Astrocyte (in vitro differentiated cells and primary cell): ENCODE results near the gene RNF175. TPM values are rescaled to one million over a fixed set of nuclear protein-coding genes. Genes with fewer than 3 reads are reported as not detected.

Experiments
- DNase-seq: peaks from one replicate; pipeline ENCODE4 v3.0.0-alpha.2; 2010; ENCODE audit warnings: low read depth
- FAIRE-seq: peaks from 2 replicates; lab custom pipeline; 2011; peaks lifted over from hg19 to GRCh38; lab: Jason Lieb, UNC
- H2AFZ ChIP-seq: 2 replicates; pipeline ENCODE4 v1.6.0; 2012; ENCODE audit warnings: low read depth, low read length, inconsistent platforms
- H3K27ac ChIP-seq: 2 replicates; pipeline ENCODE4 v1.5.1; 2011; ENCODE audit warnings: low read depth, low read length, inconsistent platforms
- H3K27me3 ChIP-seq: 2 replicates; pipeline ENCODE4 v1.6.0; 2011; ENCODE audit warnings: low read length, inconsistent platforms; ENCODE audit not compliant: insufficient read depth
- H3K36me3 ChIP-seq: 2 replicates; pipeline ENCODE4 v1.5.1; 2011; ENCODE audit warnings: low read length, inconsistent platforms; ENCODE audit not compliant: insufficient read depth
- H3K4me1 ChIP-seq: 2 replicates; pipeline ENCODE4 v1.5.1; 2011; ENCODE audit warnings: low read length, inconsistent platforms; ENCODE audit not compliant: insufficient read depth
- H3K4me2 ChIP-seq: 2 replicates; pipeline ENCODE4 v1.6.0; 2012; ENCODE audit warnings: low read length, inconsistent platforms
- H3K4me3 ChIP-seq: 2 replicates; pipeline ENCODE4 v1.5.1; 2011; ENCODE audit warnings: low read depth, mild to moderate bottlenecking, low read length, inconsistent platforms; ENCODE audit not compliant: insufficient read depth
- H3K79me2 ChIP-seq: 2 replicates; pipeline ENCODE4 v1.6.0; 2012; ENCODE audit warnings: mild to moderate bottlenecking, low read length, inconsistent platforms; ENCODE audit not compliant: insufficient read depth
- H3K9ac ChIP-seq: 2 replicates; pipeline ENCODE4 v1.6.0; 2012; ENCODE audit warnings: mild to moderate bottlenecking, low read length, inconsistent platforms
- H3K9me3 ChIP-seq: 2 replicates; pipeline ENCODE4 v1.5.1; 2012; ENCODE audit warnings: low read depth, mild to moderate bottlenecking, low read length, inconsistent platforms; ENCODE audit not compliant: insufficient read depth
- H4K20me1 ChIP-seq: 2 replicates; pipeline ENCODE4 v1.6.0; 2012; ENCODE audit warnings: low read length, inconsistent platforms; ENCODE audit not compliant: insufficient read depth
- H3K27ac Mint-ChIP-seq: one replicate; pipeline ENCODE4 v1.8.0; 2021; ENCODE audit warnings: mild to moderate bottlenecking, mixed read lengths; ENCODE audit not compliant: unreplicated experiment
- H3K27me3 Mint-ChIP-seq: one replicate; pipeline ENCODE4 v1.8.0; 2021; ENCODE audit warnings: low read depth, mixed read lengths; ENCODE audit not compliant: unreplicated experiment
- H3K36me3 Mint-ChIP-seq: one replicate; pipeline ENCODE4 v1.8.0; 2021; ENCODE audit warnings: low read depth, mixed read lengths; ENCODE audit not compliant: unreplicated experiment
- H3K4me1 Mint-ChIP-seq: one replicate; pipeline ENCODE4 v1.8.0; 2021; ENCODE audit warnings: low read depth, mixed read lengths; ENCODE audit not compliant: unreplicated experiment
- H3K4me3 Mint-ChIP-seq: one replicate; pipeline ENCODE4 v1.8.0; 2021; ENCODE audit warnings: mild to moderate bottlenecking, moderate library complexity, mixed read lengths; ENCODE audit not compliant: unreplicated experiment
- H3K9me3 Mint-ChIP-seq: one replicate; pipeline ENCODE4 v1.8.0; 2021; ENCODE audit warnings: mild to moderate bottlenecking, mixed read lengths; ENCODE audit not compliant: unreplicated experiment
- EZH2 ChIP-seq: IDR thresholded peaks from 2 replicates; pipeline ENCODE4 v1.6.1; 2012; ENCODE audit warnings: mild to moderate bottlenecking, low read length, inconsistent platforms; ENCODE audit not compliant: insufficient read depth
- total RNA-seq: library from RNA; stranded (reverse); gene quantifications from 2 replicates; pipeline ENCODE4 v1.2.1, GENCODE V29; 2021
- TF ChIP-seq, protein P1 (sequence below): IDR thresholded peaks from 2 replicates; pipeline ENCODE4 v1.5.1; 2011; ENCODE audit warnings: low read depth, mild to moderate bottlenecking, inconsistent platforms, low read length, moderate library complexity; ENCODE audit not compliant: insufficient read depth

Gene RNF175
- total RNA-seq, 1 donor from 2014 or later = 1.0 TPM

DNA sequence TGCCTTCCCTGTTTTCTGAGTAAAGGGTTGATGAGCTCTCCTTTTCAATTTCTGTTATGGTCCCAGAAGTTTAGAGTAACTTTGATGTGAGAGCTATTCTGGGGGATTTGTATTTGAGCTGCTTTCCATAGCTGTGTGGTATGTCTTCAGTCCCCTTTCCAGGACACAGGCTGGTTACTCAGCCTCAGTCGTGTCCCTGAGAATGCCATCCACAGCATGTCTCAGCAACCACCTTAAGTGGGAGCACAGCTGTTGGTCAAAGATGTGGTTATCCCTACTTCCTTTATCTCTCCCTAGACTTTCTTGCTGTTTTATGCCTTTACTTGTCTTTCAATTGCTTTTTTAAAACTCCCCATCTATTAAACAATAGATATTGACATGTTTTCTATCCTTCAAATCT is 37.8 kb downstream of the RNF175 start:
- Histone ChIP-seq H3K36me3 (no peaks in the 10 kb centered on the region), H4K20me1 (no peaks in the 10 kb centered on the region), H3K4me3 (no peak overlapping the region), H3K4me2 (no peak overlapping the region), H3K9ac (no peak overlapping the region), H3K27me3 (no peaks in the 10 kb centered on the region), H3K9me3 (no peaks in the 10 kb centered on the region), H2AFZ (no peak overlapping the region), H3K27ac (no peak overlapping the region), H3K4me1 (no peaks in the 10 kb centered on the region), H3K79me2 (no peaks in the 10 kb centered on the region)
- Mint-ChIP-seq H3K27ac (no peak overlapping the region), H3K36me3 (peaks cover 2% of the 10 kb centered on the region), H3K4me3 (no peak overlapping the region), H3K9me3 (peaks cover 1% of the 10 kb centered on the region), H3K27me3 (peaks cover 4% of the 10 kb centered on the region), H3K4me1 (peaks cover 1% of the 10 kb centered on the region)
- TF ChIP-seq, protein P1, sequence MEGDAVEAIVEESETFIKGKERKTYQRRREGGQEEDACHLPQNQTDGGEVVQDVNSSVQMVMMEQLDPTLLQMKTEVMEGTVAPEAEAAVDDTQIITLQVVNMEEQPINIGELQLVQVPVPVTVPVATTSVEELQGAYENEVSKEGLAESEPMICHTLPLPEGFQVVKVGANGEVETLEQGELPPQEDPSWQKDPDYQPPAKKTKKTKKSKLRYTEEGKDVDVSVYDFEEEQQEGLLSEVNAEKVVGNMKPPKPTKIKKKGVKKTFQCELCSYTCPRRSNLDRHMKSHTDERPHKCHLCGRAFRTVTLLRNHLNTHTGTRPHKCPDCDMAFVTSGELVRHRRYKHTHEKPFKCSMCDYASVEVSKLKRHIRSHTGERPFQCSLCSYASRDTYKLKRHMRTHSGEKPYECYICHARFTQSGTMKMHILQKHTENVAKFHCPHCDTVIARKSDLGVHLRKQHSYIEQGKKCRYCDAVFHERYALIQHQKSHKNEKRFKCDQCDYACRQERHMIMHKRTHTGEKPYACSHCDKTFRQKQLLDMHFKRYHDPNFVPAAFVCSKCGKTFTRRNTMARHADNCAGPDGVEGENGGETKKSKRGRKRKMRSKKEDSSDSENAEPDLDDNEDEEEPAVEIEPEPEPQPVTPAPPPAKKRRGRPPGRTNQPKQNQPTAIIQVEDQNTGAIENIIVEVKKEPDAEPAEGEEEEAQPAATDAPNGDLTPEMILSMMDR = no peak
- no peak for TF ChIP-seq EZH2
- no peak for DNase-seq
- FAIRE-seq = no peak

DNA sequence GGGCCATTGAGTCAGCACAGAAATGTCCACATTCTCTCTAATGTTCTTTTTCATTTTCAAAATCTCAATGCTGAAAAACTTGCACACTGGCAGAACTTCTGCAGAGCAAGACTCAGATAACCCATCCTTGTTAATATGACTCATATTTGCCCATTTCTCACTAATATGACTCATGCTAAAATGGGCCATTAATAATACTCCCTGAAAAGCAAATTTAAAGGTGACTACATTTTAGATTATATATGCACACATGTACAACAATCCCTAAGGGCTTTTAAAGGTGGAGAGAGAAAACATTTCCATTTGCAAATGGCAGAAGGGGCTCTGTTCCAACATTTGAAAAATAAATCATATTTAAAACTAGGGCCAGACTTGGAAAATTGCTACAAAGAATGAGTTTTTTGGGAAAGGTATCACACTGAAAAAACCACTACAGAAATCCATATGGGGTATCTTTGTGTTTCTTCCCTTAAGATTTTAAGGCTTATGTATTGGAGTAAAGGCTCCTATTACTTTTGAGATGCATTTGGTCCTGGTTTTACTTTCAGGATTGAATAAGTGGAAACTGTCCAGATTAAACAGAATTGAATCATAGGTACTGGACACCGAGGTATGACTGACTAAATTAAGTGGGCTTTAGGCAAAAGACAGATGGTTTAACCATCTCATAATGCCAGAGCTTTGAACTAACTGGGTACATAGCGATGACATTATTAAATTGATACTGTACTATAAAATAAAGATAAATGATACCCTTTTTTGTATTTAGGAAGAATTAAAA is 45.8 kb downstream of the RNF175 start:
- H2AFZ ChIP-seq = no peak overlapping the region
- no peaks in the 10 kb centered on the region for H3K4me1 ChIP-seq
- no peak overlapping the region for H3K4me3 ChIP-seq
- peak; percentile 36 for DNase-seq
- no peaks in the 10 kb centered on the region for H3K79me2 ChIP-seq
- H3K4me2 ChIP-seq = peak overlapping the region; percentile 14
- H3K27ac ChIP-seq = no peak overlapping the region
- no peaks in the 10 kb centered on the region for H3K27me3 Mint-ChIP-seq
- FAIRE-seq = no peak
- no peaks in the 10 kb centered on the region for H3K27me3 ChIP-seq
- TF ChIP-seq, protein P1 = no peak
- no peak for TF ChIP-seq EZH2
- H3K9me3 ChIP-seq = no peaks in the 10 kb centered on the region
- no peak overlapping the region for H3K9ac ChIP-seq
- no peaks in the 10 kb centered on the region for H3K36me3 Mint-ChIP-seq
- H3K4me1 Mint-ChIP-seq = peaks cover 2% of the 10 kb centered on the region
- no peak overlapping the region for H3K4me3 Mint-ChIP-seq
- H4K20me1 ChIP-seq = no peaks in the 10 kb centered on the region
- H3K27ac Mint-ChIP-seq = no peak overlapping the region
- no peaks in the 10 kb centered on the region for H3K36me3 ChIP-seq
- peaks cover 5% of the 10 kb centered on the region for H3K9me3 Mint-ChIP-seq

DNA sequence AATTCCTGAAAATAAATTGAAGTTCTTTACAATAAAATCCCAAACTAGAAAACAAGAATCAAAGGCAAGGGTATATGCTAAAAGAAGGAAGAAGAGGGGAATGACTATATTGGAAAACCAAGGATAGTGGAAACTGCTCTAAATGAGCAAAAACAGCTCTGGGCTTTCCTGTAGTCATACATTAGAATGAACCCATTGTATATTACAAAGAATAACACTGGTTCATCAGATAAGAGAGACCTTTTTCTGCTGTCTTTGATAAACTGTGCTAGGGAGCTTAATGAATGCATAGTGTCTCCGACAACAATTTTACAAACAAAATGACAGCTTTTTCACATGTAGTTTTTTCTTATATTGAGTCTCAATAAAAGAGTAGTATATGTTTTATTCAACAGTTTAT is 49.1 kb downstream of the RNF175 start:
- Histone ChIP-seq H3K27me3 (peaks cover 3% of the 10 kb centered on the region), H3K4me1 (no peaks in the 10 kb centered on the region), H3K9me3 (no peaks in the 10 kb centered on the region), H2AFZ (no peak overlapping the region), H4K20me1 (no peaks in the 10 kb centered on the region), H3K9ac (no peak overlapping the region), H3K79me2 (no peaks in the 10 kb centered on the region), H3K4me2 (no peak overlapping the region), H3K27ac (no peak overlapping the region), H3K36me3 (no peaks in the 10 kb centered on the region), H3K4me3 (no peak overlapping the region)
- TF ChIP-seq, protein P1 = no peak
- no peak for TF ChIP-seq EZH2
- DNase-seq (no peak), FAIRE-seq (no peak)
- H3K4me1 Mint-ChIP-seq = peaks cover 5% of the 10 kb centered on the region
- no peaks in the 10 kb centered on the region for H3K36me3 Mint-ChIP-seq
- H3K4me3 Mint-ChIP-seq = no peak overlapping the region
- H3K27ac Mint-ChIP-seq = no peak overlapping the region
- H3K9me3 Mint-ChIP-seq = peaks cover 4% of the 10 kb centered on the region
- H3K27me3 Mint-ChIP-seq = no peaks in the 10 kb centered on the region
